DOHH2 (cell line): Measurements from ENCODE around the gene WWTR1.

Source experiments
- EZH2phosphoT487 ChIP-seq: fragments of 200-600 bp; sonication (generic); IDR thresholded peaks from 2 replicates; pipeline ENCODE4 v1.6.1; 2017; ENCODE audit warnings: borderline replicate concordance, mild to moderate bottlenecking, antibody characterized with exemption, low read length, moderate library complexity, mixed read lengths
- TF ChIP-seq, protein P1 (sequence below): fragments of 200-600 bp; sonication (generic); IDR thresholded peaks from one replicate; pipeline ENCODE4 v1.5.1; 2014; ENCODE audit warnings: antibody characterized with exemption, mild to moderate bottlenecking, low read depth, low read length; ENCODE audit not compliant: poor library complexity, severe bottlenecking

- TF ChIP-seq, protein P1, sequence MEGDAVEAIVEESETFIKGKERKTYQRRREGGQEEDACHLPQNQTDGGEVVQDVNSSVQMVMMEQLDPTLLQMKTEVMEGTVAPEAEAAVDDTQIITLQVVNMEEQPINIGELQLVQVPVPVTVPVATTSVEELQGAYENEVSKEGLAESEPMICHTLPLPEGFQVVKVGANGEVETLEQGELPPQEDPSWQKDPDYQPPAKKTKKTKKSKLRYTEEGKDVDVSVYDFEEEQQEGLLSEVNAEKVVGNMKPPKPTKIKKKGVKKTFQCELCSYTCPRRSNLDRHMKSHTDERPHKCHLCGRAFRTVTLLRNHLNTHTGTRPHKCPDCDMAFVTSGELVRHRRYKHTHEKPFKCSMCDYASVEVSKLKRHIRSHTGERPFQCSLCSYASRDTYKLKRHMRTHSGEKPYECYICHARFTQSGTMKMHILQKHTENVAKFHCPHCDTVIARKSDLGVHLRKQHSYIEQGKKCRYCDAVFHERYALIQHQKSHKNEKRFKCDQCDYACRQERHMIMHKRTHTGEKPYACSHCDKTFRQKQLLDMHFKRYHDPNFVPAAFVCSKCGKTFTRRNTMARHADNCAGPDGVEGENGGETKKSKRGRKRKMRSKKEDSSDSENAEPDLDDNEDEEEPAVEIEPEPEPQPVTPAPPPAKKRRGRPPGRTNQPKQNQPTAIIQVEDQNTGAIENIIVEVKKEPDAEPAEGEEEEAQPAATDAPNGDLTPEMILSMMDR = no peak
- no peak for TF ChIP-seq EZH2phosphoT487
Measured at GRCh38 chr3:149575213-149575960, 82.4 kb downstream of the WWTR1 start.
